Subcutaneous adipose tissue (tissue), 4 donors: Measurements from ENCODE around the gene IL34. TPM values are rescaled to one million over a fixed set of nuclear protein-coding genes. Genes with fewer than 3 reads are reported as not detected.

Source experiments
- CTCF ChIP-seq: fragments of 450-650 bp; IDR thresholded peaks from one replicate; pipeline ENCODE4 v1.5.1; 2016; ENCODE audit warnings: low read depth, mild to moderate bottlenecking, control low read depth, antibody characterized with exemption, moderate library complexity
- total RNA-seq, 4 donors: library from RNA; depleted of rRNA; stranded (reverse); fragments of >200 nt; gene quantifications; one replicate each; pipeline ENCODE4 v1.1.0, GENCODE V29; 2016

IL34 gene
- total RNA-seq = 1 to 10 TPM in 1 of 4 donors, not detected in 3; 1.5 TPM

- TF ChIP-seq CTCF = no peak
Observed at GRCh38 chr16:70646260-70647241, at the start of gene IL34. TSS of gene IL34 (plus strand) at chr16:70646559. CDS start at chr16:70646948, 389 bp downstream.

- no peak for TF ChIP-seq CTCF
Observed at GRCh38 chr16:70597135-70597835, 49.1 kb upstream of the IL34 start.

- TF ChIP-seq CTCF = no peak
Observed at GRCh38 chr16:70598937-70599503, 47.3 kb upstream of the IL34 start.

GRCh38 chr16:70600730-70601129 lies 45.6 kb upstream of the IL34 start:
- TF ChIP-seq CTCF = no peak

- no peak for TF ChIP-seq CTCF
Observed at GRCh38 chr16:70601576-70602575, 44.5 kb upstream of the IL34 start.

GRCh38 chr16:70602831-70603230 lies 43.5 kb upstream of the IL34 start:
- no peak for TF ChIP-seq CTCF
